Measurements from ENCODE around the gene CAMSAP1. TPM values are rescaled to one million over a fixed set of nuclear protein-coding genes. Genes with fewer than 3 reads are reported as not detected.

The CAMSAP1 gene
- total RNA-seq, 1 experiment from 2014 or later = 52.7 TPM

DNA sequence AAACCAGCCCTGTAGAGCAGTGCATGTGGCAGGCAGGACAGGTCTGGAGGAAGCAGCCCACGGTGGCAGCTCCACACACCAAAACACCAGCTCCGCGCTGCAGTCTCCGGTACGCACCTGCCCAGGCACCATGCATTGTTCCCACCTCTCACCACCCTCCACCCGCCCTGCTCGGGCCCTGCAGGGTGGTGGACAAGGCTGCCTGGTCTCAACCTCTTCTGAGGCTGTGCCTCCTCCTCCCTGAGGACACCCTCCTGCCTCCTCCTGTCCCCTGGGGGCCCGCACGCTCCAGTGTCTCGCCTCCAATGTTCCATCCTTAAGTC, 109.1 kb downstream of the CAMSAP1 start:
- no CpG with 5 or more reads among the region's 10 CpGs for WGBS (ENCODE audit: extremely low coverage, insufficient read length, low lambda C conversion rate)
- H3K27ac ChIP-seq (ENCODE audit: insufficient read length, low read depth, low read length) = no peak overlapping the region

More for the DNA sequence above, 109.1 kb downstream of the CAMSAP1 start:
- H3K9me3 ChIP-seq (ENCODE audit: control insufficient read depth, low read depth, low read length) = no peaks in the 10 kb centered on the region
- Mint-ChIP-seq H3K9me3 (no peaks in the 10 kb centered on the region; a peak in 1 of 5 replicates), H3K27ac (peak overlapping the region; percentile 10 to 56 (median 30); a peak in 3 of 7 replicates), H3K4me1 (peaks cover 5 to 16% of the 10 kb centered on the region in 2 experiments), H3K4me3 (no peak overlapping the region), H3K36me3 (ENCODE audit: insufficient read depth in 1 of 3, low read depth in 3 of 3) (no peaks in the 10 kb centered on the region), H3K27me3 (ENCODE audit: low read depth) (no peaks in the 10 kb centered on the region)
- H3T11ph ChIP-seq (ENCODE audit: low read length) = no peak overlapping the region
- H4K5ac ChIP-seq (ENCODE audit: insufficient read length, low read depth, low read length) = no peak overlapping the region
- no peak overlapping the region for H4K91ac ChIP-seq (ENCODE audit: insufficient read length, low read depth, low read length)
- no peaks in the 10 kb centered on the region for H3K27me3 ChIP-seq (ENCODE audit: insufficient read depth, low read length)
- no peak overlapping the region for H2BK12ac ChIP-seq (ENCODE audit: insufficient read length, low read depth, low read length)
- H3K4ac ChIP-seq (ENCODE audit: low read depth, low read length) = no peak overlapping the region
- no peak for DNase-seq
- H3K23me2 ChIP-seq (ENCODE audit: insufficient read length, low read depth, low read length, poor library complexity, severe bottlenecking) = no peaks in the 10 kb centered on the region
- TF ChIP-seq, protein P1, sequence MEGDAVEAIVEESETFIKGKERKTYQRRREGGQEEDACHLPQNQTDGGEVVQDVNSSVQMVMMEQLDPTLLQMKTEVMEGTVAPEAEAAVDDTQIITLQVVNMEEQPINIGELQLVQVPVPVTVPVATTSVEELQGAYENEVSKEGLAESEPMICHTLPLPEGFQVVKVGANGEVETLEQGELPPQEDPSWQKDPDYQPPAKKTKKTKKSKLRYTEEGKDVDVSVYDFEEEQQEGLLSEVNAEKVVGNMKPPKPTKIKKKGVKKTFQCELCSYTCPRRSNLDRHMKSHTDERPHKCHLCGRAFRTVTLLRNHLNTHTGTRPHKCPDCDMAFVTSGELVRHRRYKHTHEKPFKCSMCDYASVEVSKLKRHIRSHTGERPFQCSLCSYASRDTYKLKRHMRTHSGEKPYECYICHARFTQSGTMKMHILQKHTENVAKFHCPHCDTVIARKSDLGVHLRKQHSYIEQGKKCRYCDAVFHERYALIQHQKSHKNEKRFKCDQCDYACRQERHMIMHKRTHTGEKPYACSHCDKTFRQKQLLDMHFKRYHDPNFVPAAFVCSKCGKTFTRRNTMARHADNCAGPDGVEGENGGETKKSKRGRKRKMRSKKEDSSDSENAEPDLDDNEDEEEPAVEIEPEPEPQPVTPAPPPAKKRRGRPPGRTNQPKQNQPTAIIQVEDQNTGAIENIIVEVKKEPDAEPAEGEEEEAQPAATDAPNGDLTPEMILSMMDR (conservative IDR thresholded peaks at IDR 0.05) = no peak
- H4K20me1 ChIP-seq (ENCODE audit: control insufficient read depth, insufficient read depth, insufficient read length) = no peaks in the 10 kb centered on the region
- H3K79me2 ChIP-seq (ENCODE audit: insufficient read depth, low read length) = no peaks in the 10 kb centered on the region
- H2BK120ac ChIP-seq (ENCODE audit: low read depth, low read length, poor library complexity, severe bottlenecking) = no peak overlapping the region
- H3K18ac ChIP-seq (ENCODE audit: insufficient read length, low read depth, low read length) = no peak overlapping the region
- no peaks in the 10 kb centered on the region for H3K79me1 ChIP-seq (ENCODE audit: insufficient read depth, low read depth, low read length, poor library complexity, severe bottlenecking)
- H3K23ac ChIP-seq (ENCODE audit: insufficient read length, low read depth, low read length) = no peak overlapping the region
- H3K56ac ChIP-seq (ENCODE audit: insufficient read length, low read depth, low read length) = no peak overlapping the region
- no peak overlapping the region for H3K9ac ChIP-seq (ENCODE audit: extremely low read depth, insufficient read length, low read length)
- H4K8ac ChIP-seq (replicated peaks; ENCODE audit: insufficient read length, low read depth, low read length) = no peak overlapping the region
- no peak overlapping the region for H3K14ac ChIP-seq (ENCODE audit: insufficient read depth, low read length)
- no peak overlapping the region for H2AFZ ChIP-seq (ENCODE audit: low read length)
- no peak overlapping the region for H2BK5ac ChIP-seq (ENCODE audit: insufficient read length, low read length)
- H2BK15ac ChIP-seq (ENCODE audit: low read depth, low read length) = no peak overlapping the region
- H3K4me2 ChIP-seq (ENCODE audit: insufficient read depth, insufficient read length, low read length) = no peak overlapping the region
- H3K4me1 ChIP-seq (ENCODE audit: insufficient read depth, low read length) = no peaks in the 10 kb centered on the region
- no peak overlapping the region for H2BK20ac ChIP-seq (ENCODE audit: low read depth, low read length, poor library complexity, severe bottlenecking)
- H2AK5ac ChIP-seq (ENCODE audit: insufficient read length, low read length) = no peak overlapping the region

Measured in H9 (cell line).